Measurements from ENCODE around the gene PNPLA4. TPM values are rescaled to one million over a fixed set of nuclear protein-coding genes. Genes with fewer than 3 reads are reported as not detected.

Gene PNPLA4
- total RNA-seq, 1 donor from 2014 or later, result 21.0 TPM

GRCh38 chrX:7934026-7934425, 6.8 kb upstream of the PNPLA4 start:
- no peak overlapping the region for H3K4me3 ChIP-seq (ENCODE audit: low read depth, low read length)
- TF ChIP-seq CTCF (IDR thresholded peaks at IDR 0.05; ENCODE audit: insufficient read depth, low read length, poor library complexity, severe bottlenecking), result no peak

GRCh38 chrX:7926914-7927258, 327 bp downstream of the PNPLA4 start:
- no peaks in the 10 kb centered on the region for H3K27me3 ChIP-seq (ENCODE audit: control insufficient read depth, insufficient read depth, low read length)
- no peak for TF ChIP-seq CTCF (IDR thresholded peaks at IDR 0.05; ENCODE audit: insufficient read depth, low read length, poor library complexity, severe bottlenecking)
- H3K36me3 ChIP-seq (ENCODE audit: control insufficient read depth, insufficient read depth, low read length), result no peaks in the 10 kb centered on the region
- no peak for DNase-seq (ENCODE audit: low read depth)
- peak overlapping the region; percentile 64 for H3K4me3 ChIP-seq (ENCODE audit: low read depth, low read length)

More at GRCh38 chrX:7934026-7934425, 6.8 kb upstream of the PNPLA4 start:
- Histone ChIP-seq H3K36me3 (ENCODE audit: control insufficient read depth, insufficient read depth, low read length) (no peaks in the 10 kb centered on the region), H3K27me3 (ENCODE audit: control insufficient read depth, insufficient read depth, low read length) (no peaks in the 10 kb centered on the region)
- no peak for DNase-seq (ENCODE audit: low read depth)

- Histone ChIP-seq H3K4me3 (ENCODE audit: low read depth, low read length) (peak overlapping the region; percentile 64), H3K36me3 (ENCODE audit: control insufficient read depth, insufficient read depth, low read length) (no peaks in the 10 kb centered on the region), H3K27me3 (ENCODE audit: control insufficient read depth, insufficient read depth, low read length) (no peaks in the 10 kb centered on the region)
- TF ChIP-seq CTCF (IDR thresholded peaks at IDR 0.05; ENCODE audit: insufficient read depth, low read length, poor library complexity, severe bottlenecking), result no peak
- no peak for DNase-seq (ENCODE audit: low read depth)
These were observed 712 bp downstream of the PNPLA4 start for GRCh38 chrX:7926501-7926900.

- peak; percentile 89 for TF ChIP-seq CTCF (IDR thresholded peaks at IDR 0.05; ENCODE audit: insufficient read depth, low read length, poor library complexity, severe bottlenecking)
- Histone ChIP-seq H3K4me3 (ENCODE audit: low read depth, low read length) (no peak overlapping the region), H3K27me3 (ENCODE audit: control insufficient read depth, insufficient read depth, low read length) (no peaks in the 10 kb centered on the region), H3K36me3 (ENCODE audit: control insufficient read depth, insufficient read depth, low read length) (no peaks in the 10 kb centered on the region)
- peak; percentile 29 for DNase-seq (ENCODE audit: low read depth)
These were observed 1.2 kb downstream of the PNPLA4 start for GRCh38 chrX:7925867-7926472.

- H3K27me3 ChIP-seq (ENCODE audit: control insufficient read depth, insufficient read depth, low read length), result no peaks in the 10 kb centered on the region
- TF ChIP-seq CTCF (IDR thresholded peaks at IDR 0.05; ENCODE audit: insufficient read depth, low read length, poor library complexity, severe bottlenecking), result no peak
- H3K36me3 ChIP-seq (ENCODE audit: control insufficient read depth, insufficient read depth, low read length), result no peaks in the 10 kb centered on the region
- no peak overlapping the region for H3K4me3 ChIP-seq (ENCODE audit: low read depth, low read length)
- DNase-seq (ENCODE audit: low read depth), result no peak
These were observed 5.5 kb downstream of the PNPLA4 start for GRCh38 chrX:7921750-7922149.

GRCh38 chrX:7908821-7909220, 18.4 kb downstream of the PNPLA4 start:
- H3K36me3 ChIP-seq (ENCODE audit: control insufficient read depth, insufficient read depth, low read length), result no peaks in the 10 kb centered on the region
- TF ChIP-seq CTCF (IDR thresholded peaks at IDR 0.05; ENCODE audit: insufficient read depth, low read length, poor library complexity, severe bottlenecking), result no peak
- no peaks in the 10 kb centered on the region for H3K27me3 ChIP-seq (ENCODE audit: control insufficient read depth, insufficient read depth, low read length)
- no peak for DNase-seq (ENCODE audit: low read depth)
- no peak overlapping the region for H3K4me3 ChIP-seq (ENCODE audit: low read depth, low read length)

All from kidney epithelial cell (primary cell).